ENCODE measurements around the gene SOS1. TPM values are rescaled to one million over a fixed set of nuclear protein-coding genes. Genes with fewer than 3 reads are reported as not detected.
A peak's percentile ranks its signal among the peaks of the same experiment; 100 is the strongest.

Gene SOS1
- total and polyA plus RNA-seq, 2 of the 13 experiments (the other 11 are each of a cell fraction or from before 2014, with no cell fraction given): 20.8 to 60.4 TPM

DNA sequence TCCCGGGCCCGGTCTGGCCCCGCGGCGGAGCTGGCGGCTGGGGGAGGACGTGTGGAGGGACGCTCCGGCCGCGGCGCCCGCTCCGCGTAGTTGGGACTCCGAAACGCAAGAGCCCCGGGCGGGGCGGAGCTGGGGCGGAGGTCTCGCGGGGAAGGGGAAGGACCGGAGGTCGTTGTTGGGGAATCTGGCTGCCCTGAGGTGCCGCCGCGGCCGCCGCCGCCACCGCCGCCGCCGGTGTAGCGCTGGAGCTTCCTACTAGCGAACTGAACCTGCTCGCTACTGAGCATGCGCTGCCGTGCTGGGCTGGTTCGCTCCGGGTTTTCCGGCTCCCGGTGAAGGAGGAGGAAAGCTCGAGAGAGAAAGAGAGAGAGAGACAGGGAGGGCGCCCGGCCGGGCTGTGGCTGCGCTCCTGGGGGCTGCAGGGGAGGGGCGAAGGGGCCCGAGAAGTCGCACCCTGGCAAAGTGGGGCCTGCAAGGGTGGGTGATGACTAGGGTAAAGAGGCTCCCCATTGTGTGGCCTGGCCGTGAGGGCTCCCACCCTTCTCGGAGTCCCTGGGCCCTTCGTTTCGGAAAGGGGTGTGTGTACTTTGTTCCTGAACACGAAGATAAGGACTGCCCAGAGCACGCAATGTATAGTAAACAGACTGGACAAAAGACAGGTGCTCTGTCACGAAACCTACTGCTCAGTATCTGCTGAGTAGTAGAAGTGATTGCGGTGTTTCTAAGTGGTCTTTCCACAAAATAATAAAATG is at the start of gene SOS1 (continued):
- TF ChIP-seq ZMYM2 (CRISPR knock-in tag; IDR thresholded peaks at IDR 0.05): 0 out of 2 replicates have a peak, but pooled peaks have one; percentile 30
- TF ChIP-seq ZNF879 (CRISPR knock-in tag; IDR thresholded peaks at IDR 0.05): no peak
- peak; percentile 92 for TF ChIP-seq SOX5 (CRISPR knock-in tag; IDR thresholded peaks at IDR 0.05; ENCODE audit: borderline replicate concordance)
- TF ChIP-seq SETDB1 (CRISPR knock-in tag; IDR thresholded peaks at IDR 0.05; ENCODE audit: borderline replicate concordance): no peak
- peak; percentile 91 for TF ChIP-seq PAXIP1 (CRISPR knock-in tag; conservative IDR thresholded peaks at IDR 0.05)
- TF ChIP-seq NFIC (IDR thresholded peaks at IDR 0.05; ENCODE audit: low read length): peak; percentile 51; the same call in 1 of the 2 replicates
- TF ChIP-seq ZKSCAN1 (IDR thresholded peaks at IDR 0.05; ENCODE audit: low read length): no peak
- peak; percentile 73 for TF ChIP-seq ZNF558 (CRISPR knock-in tag; IDR thresholded peaks at IDR 0.05; ENCODE audit: borderline replicate concordance)
- TF ChIP-seq, protein P1, sequence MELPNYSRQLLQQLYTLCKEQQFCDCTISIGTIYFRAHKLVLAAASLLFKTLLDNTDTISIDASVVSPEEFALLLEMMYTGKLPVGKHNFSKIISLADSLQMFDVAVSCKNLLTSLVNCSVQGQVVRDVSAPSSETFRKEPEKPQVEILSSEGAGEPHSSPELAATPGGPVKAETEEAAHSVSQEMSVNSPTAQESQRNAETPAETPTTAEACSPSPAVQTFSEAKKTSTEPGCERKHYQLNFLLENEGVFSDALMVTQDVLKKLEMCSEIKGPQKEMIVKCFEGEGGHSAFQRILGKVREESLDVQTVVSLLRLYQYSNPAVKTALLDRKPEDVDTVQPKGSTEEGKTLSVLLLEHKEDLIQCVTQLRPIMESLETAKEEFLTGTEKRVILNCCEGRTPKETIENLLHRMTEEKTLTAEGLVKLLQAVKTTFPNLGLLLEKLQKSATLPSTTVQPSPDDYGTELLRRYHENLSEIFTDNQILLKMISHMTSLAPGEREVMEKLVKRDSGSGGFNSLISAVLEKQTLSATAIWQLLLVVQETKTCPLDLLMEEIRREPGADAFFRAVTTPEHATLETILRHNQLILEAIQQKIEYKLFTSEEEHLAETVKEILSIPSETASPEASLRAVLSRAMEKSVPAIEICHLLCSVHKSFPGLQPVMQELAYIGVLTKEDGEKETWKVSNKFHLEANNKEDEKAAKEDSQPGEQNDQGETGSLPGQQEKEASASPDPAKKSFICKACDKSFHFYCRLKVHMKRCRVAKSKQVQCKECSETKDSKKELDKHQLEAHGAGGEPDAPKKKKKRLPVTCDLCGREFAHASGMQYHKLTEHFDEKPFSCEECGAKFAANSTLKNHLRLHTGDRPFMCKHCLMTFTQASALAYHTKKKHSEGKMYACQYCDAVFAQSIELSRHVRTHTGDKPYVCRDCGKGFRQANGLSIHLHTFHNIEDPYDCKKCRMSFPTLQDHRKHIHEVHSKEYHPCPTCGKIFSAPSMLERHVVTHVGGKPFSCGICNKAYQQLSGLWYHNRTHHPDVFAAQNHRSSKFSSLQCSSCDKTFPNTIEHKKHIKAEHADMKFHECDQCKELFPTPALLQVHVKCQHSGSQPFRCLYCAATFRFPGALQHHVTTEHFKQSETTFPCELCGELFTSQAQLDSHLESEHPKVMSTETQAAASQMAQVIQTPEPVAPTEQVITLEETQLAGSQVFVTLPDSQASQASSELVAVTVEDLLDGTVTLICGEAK (IDR thresholded peaks at IDR 0.05): no peak
- TF ChIP-seq, protein P1 (CRISPR knock-in tag; IDR thresholded peaks at IDR 0.05): peak; percentile 85
- TF ChIP-seq ZNF34 (CRISPR knock-in tag; IDR thresholded peaks at IDR 0.05; ENCODE audit: borderline replicate concordance): no peak
- TF ChIP-seq NCOR1 (IDR thresholded peaks at IDR 0.05; ENCODE audit: borderline replicate concordance, low read length): peak; percentile 92
- TF ChIP-seq RXRA (CRISPR knock-in tag; IDR thresholded peaks at IDR 0.05): peak; percentile 89
- peak; percentile 78; the same call in 1 of the 2 replicates for TF ChIP-seq HNRNPL (IDR thresholded peaks at IDR 0.05; ENCODE audit: low read depth, low read length)
- TF ChIP-seq DMAP1 (CRISPR knock-in tag; IDR thresholded peaks at IDR 0.05): peak; percentile 94
- peak; percentile 94 for TF ChIP-seq PHF8 (CRISPR knock-in tag; IDR thresholded peaks at IDR 0.05)

Data from HepG2 (cell line).